ENCODE results near the gene GALNT2. TPM values are rescaled to one million over a fixed set of nuclear protein-coding genes. Genes with fewer than 3 reads are reported as not detected.

GALNT2 gene
- total and polyA plus RNA-seq, 7 donors = 43.7 to 88.7 (median 75.7) TPM

- no peak for ATAC-seq
- Histone ChIP-seq H3K27ac (no peak overlapping the region), H3K27me3 (ENCODE audit: insufficient read depth in 3 of 3, low read length in 2 of 3) (no peaks in the 10 kb centered on the region), H3K36me3 (ENCODE audit: insufficient read depth in 1 of 2, low read depth in 1 of 2) (no peaks in the 10 kb centered on the region), H3K4me3 (no peak overlapping the region), H3K9me3 (peaks cover 7% of the 10 kb centered on the region), H3K4me1 (no peaks in the 10 kb centered on the region)
- no peak for TF ChIP-seq CTCF (IDR thresholded peaks at IDR 0.05)
- intact Hi-C loops (cut with DNase I) = no loop called here
- no peak for DNase-seq
- WGBS, 3 donors = 93 to 94% (median 93%) methylated on average over 10 of the region's 10 CpGs
Observed at GRCh38 chr1:230040440-230040839, 26.6 kb upstream of the GALNT2 start.

GRCh38 chr1:230043081-230043480, 24.0 kb upstream of the GALNT2 start:
- no peak for ATAC-seq
- intact Hi-C loops (cut with DNase I) = no loop called here
- no peaks in the 10 kb centered on the region for H3K4me1 ChIP-seq
- WGBS, 3 donors = 79 to 86% (median 83%) methylated on average over 3 of the region's 3 CpGs
- no peaks in the 10 kb centered on the region for H3K36me3 ChIP-seq (ENCODE audit: insufficient read depth in 1 of 2, low read depth in 1 of 2)
- no peak for TF ChIP-seq CTCF (IDR thresholded peaks at IDR 0.05)
- no peak overlapping the region for H3K27ac ChIP-seq
- no peaks in the 10 kb centered on the region for H3K9me3 ChIP-seq
- DNase-seq = no peak
- H3K4me3 ChIP-seq = no peak overlapping the region
- no peaks in the 10 kb centered on the region for H3K27me3 ChIP-seq (ENCODE audit: insufficient read depth in 3 of 3, low read length in 2 of 3)

- Histone ChIP-seq H3K4me1 (no peaks in the 10 kb centered on the region), H3K27ac (no peak overlapping the region), H3K27me3 (ENCODE audit: insufficient read depth in 3 of 3, low read length in 2 of 3) (no peaks in the 10 kb centered on the region), H3K9me3 (no peaks in the 10 kb centered on the region), H3K4me3 (no peak overlapping the region), H3K36me3 (ENCODE audit: insufficient read depth in 1 of 2, low read depth in 1 of 2) (no peaks in the 10 kb centered on the region)
- no peak for TF ChIP-seq CTCF (IDR thresholded peaks at IDR 0.05)
- ATAC-seq = no peak
- no peak for DNase-seq
- 88% methylated on average over 7 of the region's 7 CpGs for WGBS, 3 donors
- intact Hi-C loops (cut with DNase I) = no loop called here
Observed at GRCh38 chr1:230044729-230045128, 22.3 kb upstream of the GALNT2 start.

GRCh38 chr1:230047114-230047865, 19.7 kb upstream of the GALNT2 start:
- WGBS, 3 donors = 61 to 68% (median 64%) methylated on average over 10 of the region's 10 CpGs
- no peaks in the 10 kb centered on the region for H3K27me3 ChIP-seq (ENCODE audit: insufficient read depth in 3 of 3, low read length in 2 of 3)
- no peak overlapping the region for H3K4me3 ChIP-seq
- no peak for TF ChIP-seq CTCF (IDR thresholded peaks at IDR 0.05)
- intact Hi-C loops (cut with DNase I) = no loop called here
- ATAC-seq = peak in 1 of 4 donors; percentile 36
- no peaks in the 10 kb centered on the region for H3K9me3 ChIP-seq
- no peak overlapping the region for H3K27ac ChIP-seq
- no peak for DNase-seq
- H3K4me1 ChIP-seq = no peaks in the 10 kb centered on the region
- H3K36me3 ChIP-seq (ENCODE audit: insufficient read depth in 1 of 2, low read depth in 1 of 2) = no peaks in the 10 kb centered on the region

GRCh38 chr1:230048322-230048721, 18.7 kb upstream of the GALNT2 start:
- Histone ChIP-seq H3K27me3 (ENCODE audit: insufficient read depth in 3 of 3, low read length in 2 of 3) (no peaks in the 10 kb centered on the region), H3K36me3 (ENCODE audit: insufficient read depth in 1 of 2, low read depth in 1 of 2) (no peaks in the 10 kb centered on the region), H3K27ac (no peak overlapping the region), H3K4me1 (no peaks in the 10 kb centered on the region), H3K4me3 (no peak overlapping the region), H3K9me3 (no peaks in the 10 kb centered on the region)
- WGBS, 3 donors = 91 to 95% (median 94%) methylated on average over 2 of the region's 2 CpGs
- ATAC-seq = peak in 1 of 4 donors; percentile 28
- TF ChIP-seq CTCF (IDR thresholded peaks at IDR 0.05) = no peak
- intact Hi-C loops (cut with DNase I) = no loop called here
- DNase-seq = no peak

Data from psoas muscle (tissue), 8 donors.